HG03039 (cell line): Measurements from ENCODE around the gene MYO1H.

Experiments
- ATAC-seq: cut with Tn5 transposase; IDR thresholded peaks from one replicate; pipeline ENCODE4 v1.9.1; 2021; ENCODE audit warnings: mild to moderate bottlenecking, moderate library complexity; ENCODE audit not compliant: unreplicated experiment

Gene MYO1H

DNA sequence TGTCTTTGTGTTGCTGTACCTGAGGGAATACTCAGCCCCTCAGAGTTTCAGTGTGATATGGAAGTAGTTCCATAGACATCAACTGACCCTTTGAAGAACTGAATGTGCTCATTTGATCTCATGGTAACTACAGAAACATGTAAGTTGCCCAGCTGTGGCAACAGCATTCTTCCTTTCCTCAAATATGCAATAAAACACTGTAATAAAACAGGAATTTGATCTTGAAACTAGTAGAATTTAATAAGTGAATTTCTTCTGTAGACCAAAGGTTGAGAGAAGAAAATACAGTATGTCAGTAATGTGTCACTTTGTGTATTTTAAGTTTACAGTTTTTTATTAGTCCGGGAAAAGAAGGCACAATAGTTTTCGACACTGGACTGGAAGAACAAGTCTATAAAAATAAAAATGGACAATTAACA lies 97.5 kb downstream of the MYO1H start:
- ATAC-seq, result no peak

GRCh38 chr12:109446869-109447268 lies 99.2 kb downstream of the MYO1H start:
- ATAC-seq, result no peak

GRCh38 chr12:109447482-109447881 lies 99.8 kb downstream of the MYO1H start:
- no peak for ATAC-seq

DNA sequence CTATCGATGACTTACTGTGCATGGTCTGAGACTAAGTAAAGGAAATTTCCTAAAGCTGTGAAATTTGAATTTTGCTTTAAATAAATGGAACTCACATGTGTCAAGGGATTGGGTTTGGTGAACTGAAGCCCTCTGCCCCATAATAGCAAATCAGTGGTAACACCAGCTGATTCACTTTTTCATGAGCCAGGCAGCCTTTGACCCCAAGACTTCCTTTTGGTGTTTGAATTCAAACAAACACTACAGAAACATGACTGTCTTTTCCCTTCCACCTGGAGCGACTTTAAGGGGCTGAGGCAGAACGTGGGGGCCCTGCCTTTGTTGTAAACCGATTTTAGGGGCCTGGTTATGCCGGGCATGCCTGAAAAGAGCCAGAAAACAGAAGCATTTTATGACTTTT lies 100.6 kb downstream of the MYO1H start:
- no peak for ATAC-seq

- ATAC-seq, result no peak
These were observed 101.1 kb downstream of the MYO1H start for GRCh38 chr12:109448707-109449390.

DNA sequence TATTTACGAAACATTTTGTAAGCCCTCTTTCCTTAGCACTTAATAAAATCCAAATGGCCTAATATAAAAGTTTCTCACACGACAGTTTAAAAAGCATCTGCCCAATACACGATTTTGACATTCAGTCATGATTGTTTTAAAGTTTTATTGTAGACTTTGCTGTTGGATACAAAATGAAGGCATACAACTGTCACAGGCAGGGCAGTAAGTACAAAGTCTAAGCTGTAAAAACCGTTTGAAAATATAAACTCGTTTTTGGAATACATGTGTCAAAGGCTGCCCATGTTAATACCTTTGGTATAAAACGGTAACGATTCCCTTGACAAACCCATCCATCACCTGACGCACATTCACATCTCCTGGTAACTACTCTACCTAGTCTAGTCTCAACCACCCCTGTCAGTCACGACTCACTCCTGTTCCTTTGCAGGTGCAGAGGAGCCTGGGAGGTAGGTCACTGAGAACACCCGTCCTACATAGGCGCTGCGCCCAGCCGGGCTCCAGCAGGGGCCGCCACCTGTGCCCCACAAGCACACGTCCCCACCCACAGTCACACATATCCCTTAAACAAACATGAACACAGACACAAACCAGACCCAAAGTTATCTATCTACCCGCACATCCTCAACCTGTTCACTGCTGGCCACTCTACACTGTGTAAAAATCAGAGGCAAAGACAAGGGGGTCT lies 102.3 kb downstream of the MYO1H start:
- no peak for ATAC-seq

- ATAC-seq, result no peak
These were observed 103.3 kb downstream of the MYO1H start for GRCh38 chr12:109450980-109451379.

GRCh38 chr12:109451400-109451799 lies 103.7 kb downstream of the MYO1H start:
- ATAC-seq, result no peak

GRCh38 chr12:109452489-109452888 lies 104.8 kb downstream of the MYO1H start:
- ATAC-seq, result no peak

DNA sequence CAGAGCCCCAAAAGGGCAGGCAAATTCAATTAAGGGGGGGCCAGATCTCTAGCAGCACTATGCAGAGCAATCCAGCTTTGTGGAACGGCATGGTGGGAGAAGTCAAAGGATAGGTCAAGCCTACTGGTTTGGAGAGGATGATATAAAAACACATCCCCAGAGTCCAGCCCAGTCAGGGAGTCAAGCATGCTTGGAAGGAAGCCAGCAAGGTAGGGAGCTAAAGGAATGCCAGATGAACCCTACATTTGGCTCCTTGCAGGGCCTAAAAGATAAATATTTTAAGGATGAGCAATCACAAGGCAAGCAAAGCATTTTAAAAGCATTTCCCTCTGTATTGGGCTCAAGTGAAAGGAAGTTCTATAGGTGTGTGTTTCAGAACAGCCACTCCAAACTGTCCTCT lies 108.0 kb downstream of the MYO1H start:
- no peak for ATAC-seq

- ATAC-seq, result no peak
These were observed 110.4 kb downstream of the MYO1H start for GRCh38 chr12:109458086-109458485.

- ATAC-seq, result no peak
These were observed 111.1 kb downstream of the MYO1H start for GRCh38 chr12:109458771-109459208.

DNA sequence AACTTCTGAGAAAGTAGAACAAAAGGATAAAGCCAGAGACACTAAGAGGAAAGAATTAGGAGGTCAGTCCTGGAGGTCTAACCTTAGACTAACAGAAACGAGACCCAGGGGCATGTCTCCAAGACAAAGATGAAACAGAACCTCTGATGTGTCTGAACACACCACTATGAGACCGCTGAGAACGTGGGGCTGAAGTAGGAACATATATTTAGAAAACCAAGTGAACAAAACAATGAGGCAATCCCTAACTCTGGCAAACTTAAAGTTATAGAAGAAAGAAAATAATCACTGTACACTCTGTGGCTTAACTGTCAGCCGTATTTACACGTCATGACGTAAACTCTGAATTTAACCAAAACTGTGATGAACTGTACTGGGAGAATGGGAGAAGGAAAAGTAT lies 111.5 kb downstream of the MYO1H start:
- no peak for ATAC-seq

DNA sequence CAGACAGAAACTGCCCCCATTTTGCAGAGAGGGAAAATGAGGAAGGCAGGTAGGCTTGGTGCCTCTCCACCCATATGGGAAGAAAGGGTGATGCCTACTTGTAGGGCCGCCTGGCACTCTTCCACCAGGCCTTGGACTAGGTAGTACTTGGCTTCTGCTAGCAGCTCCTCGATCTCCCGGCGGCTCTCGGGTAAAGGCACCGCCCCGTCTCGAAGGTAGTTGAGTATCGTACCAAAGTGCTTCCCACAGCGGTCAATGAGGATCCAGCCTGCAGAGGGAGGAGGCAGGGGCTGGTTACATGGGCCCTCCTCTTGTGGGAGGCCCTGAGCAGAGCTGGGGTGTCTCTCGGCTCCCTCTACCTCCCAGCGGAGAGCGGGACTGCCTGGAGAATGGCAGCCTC lies 112.8 kb downstream of the MYO1H start:
- ATAC-seq, result no peak

- no peak for ATAC-seq
These were observed 113.5 kb downstream of the MYO1H start for GRCh38 chr12:109461049-109461845.

GRCh38 chr12:109461846-109462756 lies 114.4 kb downstream of the MYO1H start:
- ATAC-seq, result no peak

- no peak for ATAC-seq
These were observed 115.4 kb downstream of the MYO1H start for GRCh38 chr12:109462868-109463692.

DNA sequence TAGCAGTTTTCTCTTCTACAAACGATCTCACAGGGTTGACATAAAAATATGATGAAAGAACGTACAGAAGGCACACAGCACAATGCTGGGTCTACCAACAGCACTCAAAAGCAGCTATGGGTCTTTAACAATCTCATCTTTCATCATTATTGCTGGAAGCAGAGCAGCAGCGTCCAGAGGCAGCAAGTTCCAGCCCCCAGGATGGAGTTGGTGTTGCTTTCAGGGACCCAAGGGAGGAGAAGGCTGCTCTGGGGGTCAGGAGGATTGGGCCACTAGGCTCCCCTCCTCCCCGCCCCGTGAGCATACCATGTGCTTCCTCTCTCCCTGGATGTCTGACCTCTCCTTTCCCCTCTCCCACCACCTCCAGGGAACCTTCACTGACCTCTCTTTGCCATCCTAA lies 116.1 kb downstream of the MYO1H start:
- no peak for ATAC-seq

- no peak for ATAC-seq
These were observed 117.1 kb downstream of the MYO1H start for GRCh38 chr12:109464642-109465351.
